ENCODE results near the gene DENND4B.

DNA sequence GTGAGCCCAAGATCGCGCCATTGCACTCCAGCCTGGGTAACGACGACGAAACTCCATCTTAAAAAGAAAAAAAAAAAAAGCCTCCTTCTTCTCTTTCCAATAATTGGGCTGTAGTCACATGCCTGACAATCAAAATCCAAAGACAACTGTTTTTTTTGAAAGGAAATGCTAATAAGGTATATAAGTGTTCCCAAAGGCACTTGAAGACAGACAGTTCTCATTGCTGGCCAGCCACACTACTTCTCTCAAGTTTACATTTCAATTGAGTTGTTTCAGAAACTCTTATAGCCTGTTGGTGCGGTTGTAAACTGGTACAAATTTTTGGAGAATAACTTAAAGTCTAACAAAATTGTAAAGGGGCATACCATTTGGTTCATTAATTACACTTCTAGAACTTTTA is 47.0 kb downstream of the DENND4B start:
- TF ChIP-seq, protein P1, sequence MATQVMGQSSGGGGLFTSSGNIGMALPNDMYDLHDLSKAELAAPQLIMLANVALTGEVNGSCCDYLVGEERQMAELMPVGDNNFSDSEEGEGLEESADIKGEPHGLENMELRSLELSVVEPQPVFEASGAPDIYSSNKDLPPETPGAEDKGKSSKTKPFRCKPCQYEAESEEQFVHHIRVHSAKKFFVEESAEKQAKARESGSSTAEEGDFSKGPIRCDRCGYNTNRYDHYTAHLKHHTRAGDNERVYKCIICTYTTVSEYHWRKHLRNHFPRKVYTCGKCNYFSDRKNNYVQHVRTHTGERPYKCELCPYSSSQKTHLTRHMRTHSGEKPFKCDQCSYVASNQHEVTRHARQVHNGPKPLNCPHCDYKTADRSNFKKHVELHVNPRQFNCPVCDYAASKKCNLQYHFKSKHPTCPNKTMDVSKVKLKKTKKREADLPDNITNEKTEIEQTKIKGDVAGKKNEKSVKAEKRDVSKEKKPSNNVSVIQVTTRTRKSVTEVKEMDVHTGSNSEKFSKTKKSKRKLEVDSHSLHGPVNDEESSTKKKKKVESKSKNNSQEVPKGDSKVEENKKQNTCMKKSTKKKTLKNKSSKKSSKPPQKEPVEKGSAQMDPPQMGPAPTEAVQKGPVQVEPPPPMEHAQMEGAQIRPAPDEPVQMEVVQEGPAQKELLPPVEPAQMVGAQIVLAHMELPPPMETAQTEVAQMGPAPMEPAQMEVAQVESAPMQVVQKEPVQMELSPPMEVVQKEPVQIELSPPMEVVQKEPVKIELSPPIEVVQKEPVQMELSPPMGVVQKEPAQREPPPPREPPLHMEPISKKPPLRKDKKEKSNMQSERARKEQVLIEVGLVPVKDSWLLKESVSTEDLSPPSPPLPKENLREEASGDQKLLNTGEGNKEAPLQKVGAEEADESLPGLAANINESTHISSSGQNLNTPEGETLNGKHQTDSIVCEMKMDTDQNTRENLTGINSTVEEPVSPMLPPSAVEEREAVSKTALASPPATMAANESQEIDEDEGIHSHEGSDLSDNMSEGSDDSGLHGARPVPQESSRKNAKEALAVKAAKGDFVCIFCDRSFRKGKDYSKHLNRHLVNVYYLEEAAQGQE (IDR thresholded peaks at IDR 0.05; ENCODE audit: low read depth, low read length): no peak
- TF ChIP-seq, protein P2, sequence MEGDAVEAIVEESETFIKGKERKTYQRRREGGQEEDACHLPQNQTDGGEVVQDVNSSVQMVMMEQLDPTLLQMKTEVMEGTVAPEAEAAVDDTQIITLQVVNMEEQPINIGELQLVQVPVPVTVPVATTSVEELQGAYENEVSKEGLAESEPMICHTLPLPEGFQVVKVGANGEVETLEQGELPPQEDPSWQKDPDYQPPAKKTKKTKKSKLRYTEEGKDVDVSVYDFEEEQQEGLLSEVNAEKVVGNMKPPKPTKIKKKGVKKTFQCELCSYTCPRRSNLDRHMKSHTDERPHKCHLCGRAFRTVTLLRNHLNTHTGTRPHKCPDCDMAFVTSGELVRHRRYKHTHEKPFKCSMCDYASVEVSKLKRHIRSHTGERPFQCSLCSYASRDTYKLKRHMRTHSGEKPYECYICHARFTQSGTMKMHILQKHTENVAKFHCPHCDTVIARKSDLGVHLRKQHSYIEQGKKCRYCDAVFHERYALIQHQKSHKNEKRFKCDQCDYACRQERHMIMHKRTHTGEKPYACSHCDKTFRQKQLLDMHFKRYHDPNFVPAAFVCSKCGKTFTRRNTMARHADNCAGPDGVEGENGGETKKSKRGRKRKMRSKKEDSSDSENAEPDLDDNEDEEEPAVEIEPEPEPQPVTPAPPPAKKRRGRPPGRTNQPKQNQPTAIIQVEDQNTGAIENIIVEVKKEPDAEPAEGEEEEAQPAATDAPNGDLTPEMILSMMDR (IDR thresholded peaks at IDR 0.05 in 2 of 3, conservative IDR thresholded peaks at IDR 0.05 in 1 of 3; ENCODE audit: control insufficient read depth in 2 of 3, extremely low read depth in 1 of 3, insufficient read depth in 1 of 3, low read depth in 3 of 3, low read length in 3 of 3): no peak
- TF ChIP-seq MXI1 (IDR thresholded peaks at IDR 0.05; ENCODE audit: low read depth, low read length) (no peak), SPI1 (IDR thresholded peaks at IDR 0.05; ENCODE audit: borderline replicate concordance, insufficient read depth, low read depth, low read length) (no peak), POLR2AphosphoS2 (IDR thresholded peaks at IDR 0.05; ENCODE audit: low read depth, low read length) (no peak), SRF (IDR thresholded peaks at IDR 0.05; ENCODE audit: low read depth in 2 of 2, low read length in 2 of 2) (no peak), GATAD2B (conservative IDR thresholded peaks at IDR 0.05; ENCODE audit: low read depth) (no peak), PML (IDR thresholded peaks at IDR 0.05; ENCODE audit: low read length) (no peak)

Data from GM12878 (cell line).